Glutamatergic neuron (in vitro differentiated cells): ENCODE data around the gene BPGM. TPM values are rescaled to one million over a fixed set of nuclear protein-coding genes. Genes with fewer than 3 reads are reported as not detected.

ENCODE experiments used
- DNase-seq: peaks from one replicate; pipeline ENCODE4 v3.0.0; 2022
- H3K27ac Mint-ChIP-seq: one replicate; pipeline ENCODE4 v1.8.0; 2020; ENCODE audit warnings: mild to moderate bottlenecking, mixed read lengths, inconsistent platforms; ENCODE audit not compliant: unreplicated experiment
- H3K27me3 Mint-ChIP-seq: one replicate; pipeline ENCODE4 v1.8.0; 2020; ENCODE audit warnings: mild to moderate bottlenecking, moderate library complexity, mixed read lengths, inconsistent platforms; ENCODE audit not compliant: unreplicated experiment
- H3K36me3 Mint-ChIP-seq: one replicate; pipeline ENCODE4 v1.8.0; 2020; ENCODE audit warnings: mild to moderate bottlenecking, mixed read lengths, inconsistent platforms; ENCODE audit not compliant: unreplicated experiment
- H3K4me1 Mint-ChIP-seq: one replicate; pipeline ENCODE4 v1.8.0; 2020; ENCODE audit warnings: mild to moderate bottlenecking, low read depth, mixed read lengths, inconsistent platforms; ENCODE audit not compliant: unreplicated experiment
- H3K4me3 Mint-ChIP-seq: one replicate; pipeline ENCODE4 v1.8.0; 2020; ENCODE audit warnings: mild to moderate bottlenecking, mixed read lengths, inconsistent platforms; ENCODE audit not compliant: unreplicated experiment
- H3K9me3 Mint-ChIP-seq: one replicate; pipeline ENCODE4 v1.8.0; 2020; ENCODE audit warnings: mild to moderate bottlenecking, moderate library complexity, mixed read lengths, inconsistent platforms; ENCODE audit not compliant: unreplicated experiment
- CTCF ChIP-seq: fragments of 200-600 bp; sonication (generic); IDR thresholded peaks from one replicate; pipeline ENCODE4 v1.5.0; 2021; ENCODE audit not compliant: partially characterized antibody, unreplicated experiment
- total RNA-seq: library from RNA; stranded (reverse); fragmentation: NEBNext Ultra II Directional; extraction: Animal tissue kit (Norgen Biotek cat#: 25700); gene quantifications from one replicate; pipeline ENCODE4 v1.2.1, GENCODE V29; 2021; ENCODE audit not compliant: unreplicated experiment

BPGM gene
- total RNA-seq, 1 donor from 2014 or later, result 24.2 TPM

- no peaks in the 10 kb centered on the region for H3K4me1 Mint-ChIP-seq
Observed at GRCh38 chr7:134648456-134648855, 1.8 kb downstream of the BPGM start.

DNA sequence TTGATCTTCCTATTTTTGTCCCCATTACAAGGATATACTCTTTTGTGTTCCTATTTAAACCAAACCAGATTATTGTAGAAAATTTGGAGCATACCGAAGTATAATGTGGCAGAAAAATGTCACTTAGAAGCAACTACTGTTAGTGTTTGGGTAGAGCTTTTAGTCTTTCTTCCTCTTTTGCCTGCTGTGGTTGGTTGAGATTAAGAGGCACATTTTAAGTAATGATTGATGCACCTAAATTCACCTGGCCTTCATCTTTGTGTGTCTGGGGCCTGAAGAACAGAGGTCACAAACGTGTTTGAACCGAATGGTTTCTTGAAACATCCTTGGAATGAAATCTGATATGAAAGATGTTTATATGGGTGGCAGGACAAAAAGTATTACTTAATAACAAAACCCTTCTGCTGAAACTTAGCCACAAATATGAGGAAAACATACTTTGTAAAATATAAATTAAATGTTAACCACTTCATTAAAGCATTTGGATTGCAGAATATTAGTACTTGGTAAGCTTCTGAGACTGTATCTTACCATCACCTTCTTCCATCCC, 2.6 kb downstream of the BPGM start:
- H3K9me3 Mint-ChIP-seq, result no peaks in the 10 kb centered on the region
- TF ChIP-seq CTCF, result no peak
- no peak for DNase-seq
- no peaks in the 10 kb centered on the region for H3K27me3 Mint-ChIP-seq
- H3K4me1 Mint-ChIP-seq, result no peaks in the 10 kb centered on the region
- H3K4me3 Mint-ChIP-seq, result no peak overlapping the region
- H3K36me3 Mint-ChIP-seq, result no peaks in the 10 kb centered on the region
- H3K27ac Mint-ChIP-seq, result no peak overlapping the region

More at GRCh38 chr7:134648456-134648855, 1.8 kb downstream of the BPGM start:
- H3K27me3 Mint-ChIP-seq, result no peaks in the 10 kb centered on the region
- peak overlapping the region; percentile 66 for H3K4me3 Mint-ChIP-seq
- H3K9me3 Mint-ChIP-seq, result no peaks in the 10 kb centered on the region
- H3K27ac Mint-ChIP-seq, result no peak overlapping the region
- TF ChIP-seq CTCF, result no peak
- no peaks in the 10 kb centered on the region for H3K36me3 Mint-ChIP-seq
- DNase-seq, result no peak

DNA sequence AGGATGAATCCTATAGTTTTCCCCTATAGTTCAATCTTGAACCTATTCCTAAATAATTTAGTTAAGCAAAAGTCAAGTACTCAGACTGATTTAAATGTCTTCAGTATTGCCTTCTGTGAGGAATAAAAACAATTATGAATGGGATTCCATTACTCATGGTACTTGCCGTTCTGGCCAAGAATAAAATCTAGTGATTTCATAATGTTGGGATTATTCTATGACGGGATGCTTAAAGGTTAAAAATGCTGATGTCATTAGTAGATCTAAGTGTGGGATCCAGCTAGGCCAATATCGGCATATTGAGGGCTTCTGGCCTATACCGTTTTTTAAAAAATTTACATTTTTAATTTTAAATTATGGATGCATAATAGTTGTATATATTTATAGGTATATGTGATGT, 5.3 kb downstream of the BPGM start:
- H3K4me1 Mint-ChIP-seq, result peaks cover 1% of the 10 kb centered on the region
- H3K27me3 Mint-ChIP-seq, result no peaks in the 10 kb centered on the region
- H3K4me3 Mint-ChIP-seq, result no peak overlapping the region
- no peak overlapping the region for H3K27ac Mint-ChIP-seq
- DNase-seq, result no peak
- TF ChIP-seq CTCF, result no peak
- H3K36me3 Mint-ChIP-seq, result no peaks in the 10 kb centered on the region
- no peaks in the 10 kb centered on the region for H3K9me3 Mint-ChIP-seq

DNA sequence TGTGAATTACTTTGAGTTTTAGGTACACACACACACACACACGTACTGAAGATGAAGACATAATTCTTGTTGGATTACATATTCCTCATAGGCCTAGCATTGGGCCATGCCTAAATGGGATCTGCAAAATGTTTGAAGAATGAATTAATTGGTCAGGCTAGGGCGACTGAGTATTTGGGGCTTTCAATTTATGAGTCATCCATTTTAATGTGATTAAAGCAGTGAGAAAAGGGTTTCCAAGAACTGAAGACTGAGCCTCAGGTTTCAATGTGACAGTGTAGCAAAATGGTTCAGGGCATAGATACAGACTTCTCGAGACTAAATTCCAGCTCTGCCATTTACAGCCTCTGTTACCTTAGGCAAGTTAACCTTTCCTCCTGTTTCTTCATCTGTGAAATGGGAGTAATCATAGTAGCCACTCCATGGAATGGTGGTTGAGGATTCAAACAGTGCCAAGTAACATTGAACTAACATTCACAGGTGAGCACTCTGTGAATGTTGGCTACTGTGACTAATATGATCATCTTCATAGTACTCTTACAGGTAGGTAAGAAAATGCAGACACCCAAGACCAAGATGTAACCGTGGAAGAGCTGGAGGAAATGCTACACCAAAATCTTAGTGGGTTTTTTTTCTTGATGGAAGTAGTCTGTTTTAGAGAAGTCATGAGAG, 7.6 kb downstream of the BPGM start:
- TF ChIP-seq CTCF, result no peak
- no peaks in the 10 kb centered on the region for H3K36me3 Mint-ChIP-seq
- no peak overlapping the region for H3K4me3 Mint-ChIP-seq
- no peak overlapping the region for H3K27ac Mint-ChIP-seq
- DNase-seq, result no peak
- H3K4me1 Mint-ChIP-seq, result peaks cover 1% of the 10 kb centered on the region
- no peaks in the 10 kb centered on the region for H3K27me3 Mint-ChIP-seq
- no peaks in the 10 kb centered on the region for H3K9me3 Mint-ChIP-seq

DNA sequence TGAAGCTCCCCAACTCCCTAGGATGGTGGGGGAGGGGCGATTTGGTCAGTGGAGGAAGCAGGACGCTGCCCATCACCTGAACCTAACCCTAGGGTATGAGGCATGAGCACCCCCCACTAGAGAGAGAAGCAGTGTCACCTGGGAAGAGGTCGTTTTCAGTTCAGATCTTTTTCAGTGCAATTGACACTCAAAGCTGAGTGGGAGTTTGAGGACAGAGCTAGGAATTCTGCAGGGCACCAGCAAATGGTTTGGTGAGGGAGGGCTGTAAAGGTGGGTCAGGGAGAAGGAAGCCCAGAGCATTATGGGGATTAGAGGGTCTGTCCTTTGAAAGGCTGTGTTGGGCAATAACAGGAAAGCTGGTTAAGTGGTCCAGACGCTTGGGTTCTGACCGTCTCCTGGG, 10.9 kb downstream of the BPGM start:
- H3K27me3 Mint-ChIP-seq, result no peaks in the 10 kb centered on the region
- no peak overlapping the region for H3K4me3 Mint-ChIP-seq
- DNase-seq, result no peak
- no peaks in the 10 kb centered on the region for H3K9me3 Mint-ChIP-seq
- peaks cover 1% of the 10 kb centered on the region for H3K4me1 Mint-ChIP-seq
- no peaks in the 10 kb centered on the region for H3K36me3 Mint-ChIP-seq
- TF ChIP-seq CTCF, result no peak
- H3K27ac Mint-ChIP-seq, result no peak overlapping the region
